Mesodermal cell (in vitro differentiated cells): ENCODE results near the gene SIX3.

ENCODE experiments used
- H3K27ac ChIP-seq: 2 replicates; pipeline ENCODE4 v1.7.0; 2013; ENCODE audit warnings: mild to moderate bottlenecking, low read depth, low read length, moderate library complexity; ENCODE audit not compliant: severe bottlenecking
- H3K36me3 ChIP-seq: 2 replicates; pipeline ENCODE4 v1.7.1; 2013; ENCODE audit warnings: mild to moderate bottlenecking, low read length, moderate library complexity; ENCODE audit not compliant: control insufficient read depth, insufficient read depth
- H3K4me1 ChIP-seq: one replicate; pipeline ENCODE4 v1.7.1; 2013; ENCODE audit warnings: mild to moderate bottlenecking, low read length; ENCODE audit not compliant: insufficient read depth, control insufficient read depth, poor library complexity, severe bottlenecking
- H3K4me3 ChIP-seq: 2 replicates; pipeline ENCODE4 v1.7.0; 2013; ENCODE audit warnings: low read length, control low read depth, mild to moderate bottlenecking; ENCODE audit not compliant: insufficient read depth, poor library complexity, severe bottlenecking; ENCODE audit errors: extremely low read depth
- H3K9me3 ChIP-seq: 2 replicates; pipeline ENCODE4 v1.7.1; 2013; ENCODE audit warnings: mild to moderate bottlenecking, low read length, moderate library complexity; ENCODE audit not compliant: control insufficient read depth
- WGBS, 2 experiments: methylation state at CpG; one replicate each; pipeline ENCODE4 v1.1.5; 2013; ENCODE audit warnings: missing lambda C conversion rate in 2 of 2; ENCODE audit not compliant: insufficient coverage in 2 of 2; 5-methylcytosine and 5-hydroxymethylcytosine counted together

The SIX3 gene

DNA sequence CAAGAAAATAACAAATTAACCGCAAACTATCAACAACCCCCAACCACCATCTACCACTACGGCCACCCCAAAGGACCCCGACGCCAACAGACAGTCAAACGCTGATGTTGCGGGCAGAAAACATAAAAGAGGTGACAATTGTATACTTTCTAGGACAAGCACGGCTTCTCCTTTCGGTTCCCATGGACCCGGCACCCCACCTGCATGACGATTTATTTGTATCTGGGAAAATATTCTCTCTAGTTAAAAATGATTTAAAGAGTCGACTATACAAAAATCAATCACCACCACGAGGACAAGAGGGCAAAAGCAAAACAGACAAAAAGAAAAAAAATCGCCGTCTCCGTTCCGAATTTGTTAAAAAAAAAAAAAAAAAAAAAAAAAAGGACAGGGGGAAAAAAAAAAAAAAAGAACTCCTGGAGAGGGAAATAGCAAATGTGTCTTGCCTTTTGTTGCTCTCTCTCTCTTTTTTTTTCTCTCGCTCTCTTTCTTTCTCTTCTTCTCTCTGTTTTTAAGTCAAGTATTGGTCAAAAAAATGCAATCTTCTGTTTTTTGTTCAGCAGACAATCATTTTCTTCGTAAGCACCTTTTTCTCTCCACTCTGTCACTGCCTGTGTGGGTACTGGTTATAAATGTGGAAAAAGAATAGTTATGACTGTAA, 3.6 kb downstream of the SIX3 start:
- peaks cover 17% of the 10 kb centered on the region for H3K4me1 ChIP-seq
- 0% methylated on average over 1 of the region's 18 CpGs; no CpG with 5 or more reads in 1 of the 2 experiments for WGBS, 2 experiments
- no peaks in the 10 kb centered on the region for H3K36me3 ChIP-seq
- no peak overlapping the region for H3K27ac ChIP-seq
- H3K4me3 ChIP-seq: no peak overlapping the region
- H3K9me3 ChIP-seq: no peaks in the 10 kb centered on the region

- 0 to 3% methylated on average over 5 to 7 of the region's 16 CpGs for WGBS, 2 experiments
- Histone ChIP-seq H3K27ac (no peak overlapping the region), H3K4me1 (peaks cover 15% of the 10 kb centered on the region), H3K36me3 (no peaks in the 10 kb centered on the region), H3K9me3 (no peaks in the 10 kb centered on the region), H3K4me3 (no peak overlapping the region)
These were observed 4.3 kb downstream of the SIX3 start for GRCh38 chr2:44945676-44946371.

DNA sequence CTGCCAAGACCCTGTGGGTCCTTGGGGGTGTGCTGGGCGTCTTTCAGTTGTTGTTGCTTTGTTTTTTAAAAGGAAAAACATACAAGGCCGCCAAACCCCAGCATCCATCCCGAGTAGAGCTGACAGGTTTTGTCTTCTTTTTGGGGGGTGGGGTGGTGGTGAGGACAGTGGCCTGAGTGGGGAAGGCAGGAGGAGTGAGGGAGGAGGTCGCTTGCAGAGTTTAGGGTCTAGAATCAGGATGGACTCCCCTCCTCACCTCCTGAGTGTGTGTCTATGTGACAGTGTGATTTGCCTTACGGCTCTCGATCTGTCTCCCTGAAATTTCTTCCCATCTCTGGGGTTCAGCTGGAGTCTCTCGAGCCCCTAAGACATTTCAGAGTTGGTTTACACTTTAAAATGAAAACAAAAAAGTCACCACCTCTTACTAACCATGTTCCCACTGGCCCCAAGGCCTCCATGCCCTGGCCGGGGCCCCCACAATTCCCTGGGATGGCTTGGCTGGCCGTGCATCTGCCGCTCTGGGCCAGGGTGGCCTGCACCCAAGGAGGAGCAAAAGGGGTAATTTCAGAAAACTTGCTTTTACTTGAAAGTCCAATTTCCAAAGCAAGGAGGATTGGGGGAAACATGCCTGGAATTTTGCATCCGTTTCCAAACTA, 5.0 kb downstream of the SIX3 start:
- Histone ChIP-seq H3K27ac (no peak overlapping the region), H3K36me3 (no peaks in the 10 kb centered on the region), H3K4me1 (peaks cover 15% of the 10 kb centered on the region), H3K4me3 (no peak overlapping the region), H3K9me3 (no peaks in the 10 kb centered on the region)
- WGBS, 2 experiments: 21 to 32% methylated on average over 5 to 7 of the region's 11 CpGs

GRCh38 chr2:44947028-44947375, 5.5 kb downstream of the SIX3 start:
- WGBS, 2 experiments: 55 to 72% methylated on average over 3 to 4 of the region's 5 CpGs
- Histone ChIP-seq H3K9me3 (no peaks in the 10 kb centered on the region), H3K4me1 (peaks cover 10% of the 10 kb centered on the region), H3K4me3 (no peak overlapping the region), H3K36me3 (no peaks in the 10 kb centered on the region), H3K27ac (no peak overlapping the region)

- peaks cover 10% of the 10 kb centered on the region for H3K4me1 ChIP-seq
- no peaks in the 10 kb centered on the region for H3K9me3 ChIP-seq
- no peaks in the 10 kb centered on the region for H3K36me3 ChIP-seq
- WGBS, 2 experiments: 29 to 33% methylated on average over 16 to 17 of the region's 18 CpGs
- no peak overlapping the region for H3K27ac ChIP-seq
- no peak overlapping the region for H3K4me3 ChIP-seq
These were observed 7.2 kb downstream of the SIX3 start for GRCh38 chr2:44948565-44949328.

- Histone ChIP-seq H3K9me3 (no peaks in the 10 kb centered on the region), H3K4me1 (peaks cover 8% of the 10 kb centered on the region), H3K36me3 (no peaks in the 10 kb centered on the region), H3K27ac (no peak overlapping the region), H3K4me3 (peak overlapping the region; percentile 8)
- WGBS, 2 experiments: 2 to 6% methylated on average over 41 to 42 of the region's 54 CpGs
These were observed 8.0 kb downstream of the SIX3 start for GRCh38 chr2:44949329-44950151.

DNA sequence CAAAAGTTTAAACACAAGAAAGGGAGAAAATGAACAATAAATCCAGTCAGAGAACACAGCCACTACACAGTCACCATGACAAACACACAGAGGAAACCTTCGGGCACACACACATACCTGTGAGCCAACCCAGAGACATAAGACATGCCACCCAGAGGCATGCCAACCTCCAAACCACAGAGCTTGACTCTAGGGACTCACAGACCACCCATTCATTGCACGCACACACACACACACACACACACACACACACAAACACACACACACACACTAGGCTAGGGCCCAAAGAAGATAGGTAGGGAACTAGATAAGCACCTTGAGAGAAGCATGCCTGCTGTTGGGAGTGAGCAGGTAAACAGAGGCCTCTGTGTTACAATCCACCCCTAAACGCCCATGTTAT, 9.1 kb downstream of the SIX3 start:
- Histone ChIP-seq H3K9me3 (no peaks in the 10 kb centered on the region), H3K27ac (no peak overlapping the region), H3K36me3 (no peaks in the 10 kb centered on the region), H3K4me1 (peaks cover 17% of the 10 kb centered on the region), H3K4me3 (no peak overlapping the region)
- 47 to 57% methylated on average over 2 of the region's 3 CpGs for WGBS, 2 experiments

- Histone ChIP-seq H3K36me3 (no peaks in the 10 kb centered on the region), H3K4me3 (no peak overlapping the region), H3K4me1 (peaks cover 17% of the 10 kb centered on the region), H3K9me3 (no peaks in the 10 kb centered on the region), H3K27ac (no peak overlapping the region)
- WGBS, 2 experiments: 24 to 26% methylated on average over 6 of the region's 6 CpGs
These were observed 9.6 kb downstream of the SIX3 start for GRCh38 chr2:44951124-44951523.

- no peak overlapping the region for H3K27ac ChIP-seq
- no peaks in the 10 kb centered on the region for H3K36me3 ChIP-seq
- H3K4me3 ChIP-seq: peak overlapping the region; percentile 24
- WGBS, 2 experiments: 21 to 26% methylated on average over 7 to 8 of the region's 8 CpGs
- no peaks in the 10 kb centered on the region for H3K9me3 ChIP-seq
- peaks cover 17% of the 10 kb centered on the region for H3K4me1 ChIP-seq
These were observed 10.2 kb downstream of the SIX3 start for GRCh38 chr2:44951714-44952113.
